Lower leg skin (tissue), 3 donors: ENCODE data around the gene PIP5K1B.

Source experiments
- CTCF ChIP-seq, 3 donors: fragments of 450-650 bp; IDR thresholded peaks; one replicate each; pipeline ENCODE4 v1.5.1; 2016; ENCODE audit warnings: antibody characterized with exemption in 3 of 3, mild to moderate bottlenecking in 3 of 3, moderate library complexity in 2 of 3
- POLR2A ChIP-seq, 2 donors: fragments of 450-650 bp; IDR thresholded peaks; one replicate each; pipeline ENCODE4 v1.6.1; 2016 to 2017; ENCODE audit warnings: antibody characterized with exemption in 2 of 2, mild to moderate bottlenecking in 1 of 2, moderate library complexity in 1 of 2

DNA sequence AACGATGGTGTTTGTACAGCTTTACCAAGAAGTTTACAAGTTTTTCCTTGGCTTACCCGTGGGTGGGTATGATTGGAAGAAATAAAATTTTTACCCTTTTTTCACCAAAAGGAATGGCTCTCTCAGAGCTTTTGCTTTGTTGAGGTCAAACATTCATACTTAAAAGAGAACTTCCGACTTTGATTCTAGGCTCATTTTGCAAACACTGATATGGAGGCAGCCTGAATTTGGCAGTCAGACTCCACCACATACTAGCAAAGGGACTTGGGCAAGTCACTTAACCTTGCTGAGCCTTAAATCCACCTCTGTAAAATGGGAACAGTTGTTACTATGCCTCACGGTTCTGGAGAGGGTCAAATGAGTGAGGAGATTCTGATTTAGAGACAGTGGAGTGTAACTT, 155.4 kb downstream of the PIP5K1B start:
- no peak for TF ChIP-seq CTCF (IDR thresholded peaks at IDR 0.05)
- TF ChIP-seq POLR2A (IDR thresholded peaks at IDR 0.05): no peak
